Neuronal stem cell (in vitro differentiated cells): ENCODE data around the gene SPAG6.
A peak's percentile ranks its signal among the peaks of the same experiment; 100 is the strongest.

ENCODE experiments used
- DNase-seq: peaks from one replicate; pipeline ENCODE4 v3.0.0-alpha.2; 2013; ENCODE audit warnings: low spot score
- H2AFZ ChIP-seq: one replicate; pipeline ENCODE4 v1.6.1; 2013; ENCODE audit warnings: mild to moderate bottlenecking, low read length, inconsistent platforms
- H2AK5ac ChIP-seq: 2 replicates; pipeline ENCODE4 v1.6.1; 2013; ENCODE audit warnings: low read depth, mild to moderate bottlenecking, inconsistent platforms, low read length, moderate library complexity, mixed read lengths
- H2BK120ac ChIP-seq: 2 replicates; pipeline ENCODE4 v1.6.1; 2013; ENCODE audit warnings: low read depth, mild to moderate bottlenecking, inconsistent platforms, low read length, moderate library complexity, mixed read lengths
- H2BK12ac ChIP-seq: one replicate; pipeline ENCODE4 v1.6.1; 2013; ENCODE audit warnings: low read length, inconsistent platforms
- H2BK15ac ChIP-seq: 2 replicates; pipeline ENCODE4 v1.6.1; 2013; ENCODE audit warnings: mild to moderate bottlenecking, low read length, inconsistent platforms, mixed read lengths
- H2BK5ac ChIP-seq: one replicate; pipeline ENCODE4 v1.6.1; 2013; ENCODE audit warnings: inconsistent platforms, mild to moderate bottlenecking, low read length, moderate library complexity
- H3K14ac ChIP-seq: one replicate; pipeline ENCODE4 v1.6.1; 2013; ENCODE audit warnings: low read length, inconsistent platforms
- H3K18ac ChIP-seq: 2 replicates; pipeline ENCODE4 v1.6.1; 2013; ENCODE audit warnings: low read length, inconsistent platforms
- H3K23ac ChIP-seq: 2 replicates; pipeline ENCODE4 v1.6.1; 2013; ENCODE audit warnings: low read depth, mild to moderate bottlenecking, mixed read lengths, low read length, inconsistent platforms; ENCODE audit not compliant: poor library complexity
- H3K27ac ChIP-seq: replicated peaks from 3 replicates; pipeline ENCODE4 v1.5.1; 2013; ENCODE audit warnings: low read length, inconsistent platforms
- H3K27me3 ChIP-seq, 3 experiments: 2 replicates each; pipeline ENCODE4 v1.6.1; 2013; ENCODE audit warnings: low read length in 3 of 3, mild to moderate bottlenecking in 2 of 3, inconsistent platforms in 1 of 3, low read depth in 1 of 3, mixed read lengths in 1 of 3, moderate library complexity in 1 of 3; ENCODE audit not compliant: control insufficient read depth in 3 of 3, insufficient read depth in 3 of 3
- H3K36me3 ChIP-seq, 2 donors: replicated peaks in 1 of 2; 2 replicates each; pipeline ENCODE4 v1.6.1; 2013; ENCODE audit warnings: low read length in 2 of 2; ENCODE audit not compliant: control insufficient read depth in 2 of 2, insufficient read depth in 2 of 2
- H3K4ac ChIP-seq: 2 replicates; pipeline ENCODE4 v1.6.1; 2013; ENCODE audit warnings: inconsistent platforms, mild to moderate bottlenecking, low read length, moderate library complexity
- H3K4me1 ChIP-seq, 2 donors: 1 replicate in 1 of 2; 2 replicates in 1 of 2; pipeline ENCODE4 v1.6.1; 2013; ENCODE audit warnings: low read length in 2 of 2, low read depth in 1 of 2; ENCODE audit not compliant: control insufficient read depth in 2 of 2, insufficient read depth in 1 of 2
- H3K4me2 ChIP-seq: one replicate; pipeline ENCODE4 v1.6.1; 2013; ENCODE audit warnings: mild to moderate bottlenecking, low read length, inconsistent platforms; ENCODE audit not compliant: insufficient read depth, poor library complexity, severe bottlenecking
- H3K4me3 ChIP-seq, 2 donors: 2 replicates each; pipeline ENCODE4 v1.5.1; 2013; ENCODE audit warnings: low read length in 2 of 2, mild to moderate bottlenecking in 2 of 2, inconsistent platforms in 1 of 2, moderate library complexity in 1 of 2
- H3K79me1 ChIP-seq: one replicate; pipeline ENCODE4 v1.6.1; 2013; ENCODE audit warnings: low read depth, mild to moderate bottlenecking, inconsistent platforms, low read length, moderate library complexity
- H3K9ac ChIP-seq: one replicate; pipeline ENCODE4 v1.6.1; 2013; ENCODE audit warnings: mild to moderate bottlenecking, low read depth, low read length, inconsistent platforms; ENCODE audit not compliant: poor library complexity
- H3K9me3 ChIP-seq, 2 donors: replicated peaks in 1 of 2; 2 replicates each; pipeline versions ENCODE3 to v1.6.1; 2013; ENCODE audit warnings: low read length in 2 of 2, mild to moderate bottlenecking in 2 of 2, inconsistent platforms in 1 of 2, low read depth in 1 of 2, mixed read lengths in 1 of 2, moderate library complexity in 1 of 2; ENCODE audit not compliant: control insufficient read depth in 2 of 2, insufficient read depth in 1 of 2
- H4K8ac ChIP-seq: one replicate; pipeline ENCODE4 v1.6.1; 2013; ENCODE audit warnings: low read depth, mild to moderate bottlenecking, inconsistent platforms, low read length, moderate library complexity
- H4K91ac ChIP-seq: one replicate; pipeline ENCODE4 v1.6.1; 2013; ENCODE audit warnings: low read length, low read depth, mild to moderate bottlenecking, inconsistent platforms; ENCODE audit not compliant: poor library complexity
- WGBS, 2 donors: extraction: QIAGEN DNeasy Blood & Tissue Kit; methylation state at CpG; one replicate each; pipeline ENCODE4 v1.1.7; 2013; ENCODE audit warnings: missing lambda C conversion rate in 2 of 2, mixed read lengths in 1 of 2; ENCODE audit not compliant: insufficient read length in 2 of 2, insufficient replicate concordance in 1 of 2; ENCODE audit errors: extremely low coverage in 2 of 2; 5-methylcytosine and 5-hydroxymethylcytosine counted together

The SPAG6 gene

DNA sequence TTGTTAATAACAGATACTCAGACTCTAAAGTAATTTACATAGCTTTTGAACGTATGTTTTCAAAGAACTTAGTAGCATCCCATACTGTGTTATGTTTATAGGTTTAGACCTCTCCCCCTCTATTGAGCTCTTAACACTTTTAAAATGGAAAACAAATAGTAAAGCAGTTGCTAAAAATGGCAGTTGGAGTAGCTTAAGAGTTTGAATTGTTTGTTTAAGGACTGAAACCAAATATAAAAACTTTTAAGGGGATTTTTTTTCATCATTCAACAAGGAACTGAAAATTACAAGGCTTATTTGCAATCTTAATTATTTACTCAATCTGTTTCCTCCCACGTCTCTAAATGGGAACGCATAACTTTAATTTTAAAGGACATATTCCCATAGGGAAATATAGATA lies 1.6 kb upstream of the SPAG6 start:
- Histone ChIP-seq H3K23ac (no peak overlapping the region), H2AFZ (no peak overlapping the region), H2BK12ac (no peak overlapping the region), H3K4me2 (no peak overlapping the region), H3K4me3 (no peak overlapping the region), H2AK5ac (no peak overlapping the region), H3K27ac (no peak overlapping the region), H3K18ac (no peak overlapping the region), H2BK15ac (no peak overlapping the region), H3K4me1 (peaks cover 3 to 6% of the 10 kb centered on the region in 2 donors), H3K79me1 (no peaks in the 10 kb centered on the region), H4K8ac (no peak overlapping the region), H3K4ac (no peak overlapping the region), H4K91ac (no peak overlapping the region), H3K36me3 (no peaks in the 10 kb centered on the region), H2BK120ac (no peak overlapping the region), H3K14ac (no peak overlapping the region), H3K27me3 (peaks cover 17 to 89% (median 48%) of the 10 kb centered on the region in 3 experiments), H2BK5ac (no peak overlapping the region), H3K9ac (no peak overlapping the region), H3K9me3 (peaks cover 0 to 12% of the 10 kb centered on the region in 2 donors)
- no peak for DNase-seq
- no CpG with 5 or more reads among the region's 3 CpGs for WGBS, 2 donors

DNA sequence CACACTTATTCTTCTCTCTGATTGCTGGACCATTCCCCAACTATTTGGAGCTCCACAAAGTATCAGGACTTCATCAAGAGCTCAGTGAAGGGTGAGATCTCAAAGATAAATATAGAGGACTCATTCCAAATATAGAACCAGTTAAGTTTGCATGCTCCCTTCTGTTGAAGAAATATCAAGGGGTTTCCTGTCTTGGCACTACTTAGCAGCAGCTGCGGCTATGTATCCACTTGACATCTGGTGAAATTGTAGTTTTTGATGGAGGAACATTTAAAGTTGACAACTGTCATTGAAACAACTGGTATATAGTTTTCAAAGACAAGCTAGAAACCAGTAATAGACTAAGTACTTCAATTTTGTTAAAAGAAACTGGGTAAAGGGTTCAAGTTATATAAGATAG lies 1.0 kb upstream of the SPAG6 start:
- no peak overlapping the region for H2AK5ac ChIP-seq
- no peak for DNase-seq
- H2AFZ ChIP-seq: no peak overlapping the region
- H3K79me1 ChIP-seq: no peaks in the 10 kb centered on the region
- H3K9me3 ChIP-seq: peaks cover 0 to 12% of the 10 kb centered on the region in 2 donors
- H3K4me1 ChIP-seq: peaks cover 3 to 6% of the 10 kb centered on the region in 2 donors
- no peaks in the 10 kb centered on the region for H3K36me3 ChIP-seq
- no peak overlapping the region for H2BK120ac ChIP-seq
- H2BK12ac ChIP-seq: no peak overlapping the region
- H3K18ac ChIP-seq: no peak overlapping the region
- no CpG with 5 or more reads among the region's 1 CpG for WGBS, 2 donors
- no peak overlapping the region for H3K4ac ChIP-seq
- no peak overlapping the region for H3K23ac ChIP-seq
- no peak overlapping the region for H3K27ac ChIP-seq
- H4K8ac ChIP-seq: no peak overlapping the region
- H2BK5ac ChIP-seq: no peak overlapping the region
- no peak overlapping the region for H2BK15ac ChIP-seq
- no peak overlapping the region for H3K4me2 ChIP-seq
- H3K14ac ChIP-seq: no peak overlapping the region
- peaks cover 17 to 88% (median 45%) of the 10 kb centered on the region in 3 experiments for H3K27me3 ChIP-seq
- no peak overlapping the region for H3K9ac ChIP-seq
- H3K4me3 ChIP-seq: no peak overlapping the region
- no peak overlapping the region for H4K91ac ChIP-seq

DNA sequence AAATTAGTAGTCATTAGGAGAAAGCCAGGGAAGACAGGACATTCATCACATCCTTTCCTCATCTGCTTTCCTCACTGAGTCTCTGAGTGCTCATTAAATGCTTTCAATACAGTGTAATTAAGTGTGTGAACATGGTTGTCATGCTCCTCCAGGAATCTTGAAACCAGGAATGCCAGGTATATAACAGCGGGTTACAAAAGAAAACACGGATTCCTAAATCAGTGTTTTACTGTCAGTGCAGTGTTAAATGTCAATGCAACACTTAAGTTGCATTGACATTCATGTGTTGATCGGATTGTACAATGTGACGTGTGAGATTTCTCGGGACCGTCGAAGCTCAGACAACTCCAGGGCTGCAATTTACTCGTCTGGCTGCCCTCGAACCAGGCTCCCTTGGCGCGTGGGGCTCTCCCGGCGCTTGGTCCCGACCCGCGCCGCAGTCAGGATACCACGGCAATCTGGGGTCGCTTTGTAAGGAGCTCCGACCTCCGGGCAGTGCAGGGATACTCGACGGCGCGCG lies 455 bp upstream of the SPAG6 start:
- H2BK120ac ChIP-seq: no peak overlapping the region
- WGBS, 2 donors: no CpG with 5 or more reads among the region's 26 CpGs
- peak overlapping the region; percentile 76 for H3K14ac ChIP-seq
- H3K9ac ChIP-seq: no peak overlapping the region
- peaks cover 3 to 6% of the 10 kb centered on the region in 2 donors for H3K4me1 ChIP-seq
- H4K8ac ChIP-seq: no peak overlapping the region
- H3K36me3 ChIP-seq: no peaks in the 10 kb centered on the region
- no peak overlapping the region for H3K4ac ChIP-seq
- peak overlapping the region; percentile 9 to 77 for H3K4me3 ChIP-seq
- H3K18ac ChIP-seq: peak overlapping the region; percentile 91
- no peak overlapping the region for H3K27ac ChIP-seq
- H2BK12ac ChIP-seq: no peak overlapping the region
- peak overlapping the region; percentile 47 for H3K23ac ChIP-seq
- no peak overlapping the region for H4K91ac ChIP-seq
- peak overlapping the region; percentile 62 for H3K4me2 ChIP-seq
- peaks cover 0 to 12% of the 10 kb centered on the region in 2 donors for H3K9me3 ChIP-seq
- H3K79me1 ChIP-seq: no peaks in the 10 kb centered on the region
- peak overlapping the region; percentile 93 for H2BK5ac ChIP-seq
- peak overlapping the region; percentile 67 for H2BK15ac ChIP-seq
- H2AK5ac ChIP-seq: no peak overlapping the region
- peak overlapping the region; percentile 84 for H2AFZ ChIP-seq
- DNase-seq: peak; percentile 12
- H3K27me3 ChIP-seq: peaks cover 17 to 88% (median 44%) of the 10 kb centered on the region in 3 experiments

DNA sequence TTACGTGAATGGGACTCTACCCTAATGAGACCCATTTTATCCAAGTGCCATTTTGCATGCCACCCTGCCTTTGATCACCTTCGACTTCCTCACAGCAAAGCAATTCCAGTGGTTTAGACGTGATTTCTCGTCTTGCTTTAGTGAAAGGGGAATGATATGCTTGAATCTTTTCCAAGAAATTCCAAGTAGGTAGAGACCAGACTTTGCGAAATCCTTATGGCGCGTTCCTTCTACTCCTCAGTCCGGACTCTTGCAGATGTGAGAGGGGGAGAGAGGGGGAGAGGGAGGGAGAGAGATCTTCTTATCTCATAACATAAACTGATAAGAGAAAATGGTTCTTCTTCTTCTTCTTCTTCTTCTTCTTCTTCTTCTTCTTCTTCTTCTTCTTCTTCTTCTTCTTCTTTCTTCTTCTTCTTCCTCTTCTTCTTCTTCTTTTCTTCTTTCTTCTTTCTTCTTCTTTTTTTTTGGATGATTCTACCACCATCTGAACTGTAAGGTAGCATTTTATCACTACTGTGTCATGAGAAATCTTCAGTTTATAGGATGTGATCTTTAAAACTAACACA lies 883 bp downstream of the SPAG6 start:
- no peak overlapping the region for H2BK15ac ChIP-seq
- no peak overlapping the region for H3K23ac ChIP-seq
- no peak overlapping the region for H3K18ac ChIP-seq
- H3K9ac ChIP-seq: no peak overlapping the region
- H4K91ac ChIP-seq: no peak overlapping the region
- no peaks in the 10 kb centered on the region for H3K36me3 ChIP-seq
- peaks cover 0 to 4% of the 10 kb centered on the region in 2 donors for H3K4me1 ChIP-seq
- H2AK5ac ChIP-seq: no peak overlapping the region
- no peak overlapping the region for H3K4ac ChIP-seq
- peak; percentile 14 for DNase-seq
- peaks cover 17 to 98% (median 42%) of the 10 kb centered on the region in 3 experiments for H3K27me3 ChIP-seq
- H2AFZ ChIP-seq: peak overlapping the region; percentile 84
- H3K9me3 ChIP-seq: peaks cover 0 to 12% of the 10 kb centered on the region in 2 donors
- no peak overlapping the region for H3K14ac ChIP-seq
- no peak overlapping the region for H3K4me3 ChIP-seq
- no peaks in the 10 kb centered on the region for H3K79me1 ChIP-seq
- no peak overlapping the region for H4K8ac ChIP-seq
- H3K27ac ChIP-seq: no peak overlapping the region
- no peak overlapping the region for H2BK120ac ChIP-seq
- H3K4me2 ChIP-seq: no peak overlapping the region
- WGBS, 2 donors: no CpG with 5 or more reads among the region's 8 CpGs
- no peak overlapping the region for H2BK12ac ChIP-seq
- H2BK5ac ChIP-seq: no peak overlapping the region
